Testis (tissue), 3 donors: Measurements from ENCODE around the gene CYS1. TPM values are rescaled to one million over a fixed set of nuclear protein-coding genes. Genes with fewer than 3 reads are reported as not detected.
"Not testable (repeated sequence)": the region's sequence is repeated elsewhere in the genome, so short reads cannot be mapped to it uniquely, and the experiment has no call there.

Source experiments
- DNase-seq: peaks from one replicate; pipeline ENCODE4 v3.0.0-alpha.2; 2019
- H3K27ac ChIP-seq, 2 donors: fragments of 200-600 bp; sonication (generic); one replicate each; pipeline ENCODE4 v1.5.1; 2019
- H3K27me3 ChIP-seq: fragments of 200-600 bp; sonication (generic); one replicate; pipeline ENCODE4 v1.5.1; 2019
- H3K36me3 ChIP-seq: fragments of 200-600 bp; sonication (generic); one replicate; pipeline ENCODE4 v1.5.1; 2017; ENCODE audit warnings: low read depth; ENCODE audit errors: missing control alignments
- H3K4me1 ChIP-seq: fragments of 200-600 bp; sonication (generic); one replicate; pipeline ENCODE4 v1.5.1; 2019
- H3K4me3 ChIP-seq, 2 donors: fragments of 200-600 bp; sonication (generic); one replicate each; pipeline ENCODE4 v1.5.1; 2017 to 2019
- H3K9me3 ChIP-seq: fragments of 200-600 bp; sonication (generic); one replicate; pipeline ENCODE4 v1.5.1; 2017
- CTCF ChIP-seq, 3 experiments: fragments of 450-650 bp in 2 of 3; fragments of 200-600 bp in 1 of 3; sonication (generic) in 1 of 3; IDR thresholded peaks; one replicate each; pipeline ENCODE4 v1.5.1; 2016 to 2019; ENCODE audit warnings: antibody characterized with exemption in 3 of 3, mild to moderate bottlenecking in 2 of 3, moderate library complexity in 1 of 3
- POLR2A ChIP-seq: fragments of 450-650 bp; IDR thresholded peaks from one replicate; pipeline ENCODE4 v1.6.1; 2017; ENCODE audit warnings: antibody characterized with exemption, mild to moderate bottlenecking, moderate library complexity
- WGBS, 2 donors: methylation state at CpG; one replicate each; pipeline ENCODE4 v1.1.5; 2018; 5-methylcytosine and 5-hydroxymethylcytosine counted together
- intact Hi-C: fragments of 100-400 bp; cut with DNase I; formaldehyde crosslinking; loops from one replicate; pipeline ENCODE4 v1.15.1; 2023; ENCODE audit warnings: low total_unique reads
- polyA plus RNA-seq: library from polyadenylated mRNA; stranded (reverse); fragments of 350-450 nt; fragmentation: Illumina TruSeq; extraction: RNeasy Lipid Tissue Mini Kit (QIAGEN cat#74804); gene quantifications from one replicate; pipeline ENCODE4 v1.2.3, GENCODE V29; 2014; ENCODE audit warnings: low read depth, low replicate concordance; ENCODE audit not compliant: insufficient read depth
- total RNA-seq, 2 donors: library from RNA; depleted of rRNA; stranded (reverse); fragments of >200 nt; gene quantifications; one replicate each; pipeline ENCODE4 v1.2.3, GENCODE V29; 2016

The CYS1 gene
- total and polyA plus RNA-seq, 3 donors from 2014 or later = 3.7 to 5.5 (median 4.3) TPM

- WGBS, 2 donors = 92 to 93% methylated on average over 35 of the region's 35 CpGs
- Histone ChIP-seq H3K36me3 (no peaks in the 10 kb centered on the region), H3K27me3 (no peaks in the 10 kb centered on the region), H3K4me1 (no peaks in the 10 kb centered on the region), H3K9me3 (no peaks in the 10 kb centered on the region), H3K4me3 (no peak overlapping the region), H3K27ac (no peak overlapping the region)
- TF ChIP-seq CTCF (IDR thresholded peaks at IDR 0.05) = no peak
- no peak for TF ChIP-seq POLR2A
- DNase-seq = no peak
- intact Hi-C loops = no loop called here
Measured at GRCh38 chr2:10016001-10016801, 64.0 kb downstream of the CYS1 start.

- DNase-seq, H3K4me3 ChIP-seq, H3K4me1 ChIP-seq, H3K36me3 ChIP-seq, intact Hi-C loops, H3K27me3 ChIP-seq, H3K27ac ChIP-seq, H3K9me3 ChIP-seq: not testable (repeated sequence)
- 94% methylated on average over 40 to 44 of the region's 44 CpGs for WGBS, 2 donors
Measured at GRCh38 chr2:10015376-10015989, 64.7 kb downstream of the CYS1 start.

GRCh38 chr2:10014418-10015190 lies 65.6 kb downstream of the CYS1 start:
- DNase-seq = no peak
- 93 to 94% methylated on average over 42 of the region's 42 CpGs for WGBS, 2 donors
- TF ChIP-seq CTCF (IDR thresholded peaks at IDR 0.05) (no peak), POLR2A (no peak)
- Histone ChIP-seq H3K4me1 (peaks cover 8% of the 10 kb centered on the region), H3K4me3 (no peak overlapping the region), H3K27me3 (no peaks in the 10 kb centered on the region), H3K27ac (no peak overlapping the region), H3K36me3 (no peaks in the 10 kb centered on the region), H3K9me3 (no peaks in the 10 kb centered on the region)
- intact Hi-C loops = no loop called here

GRCh38 chr2:10013651-10014417 lies 66.4 kb downstream of the CYS1 start:
- H3K27ac ChIP-seq, H3K4me3 ChIP-seq, DNase-seq, H3K27me3 ChIP-seq, H3K9me3 ChIP-seq, intact Hi-C loops, H3K36me3 ChIP-seq: not testable (repeated sequence)
- 92 to 94% methylated on average over 43 of the region's 43 CpGs for WGBS, 2 donors
- peaks cover 13% of the 10 kb centered on the region for H3K4me1 ChIP-seq

GRCh38 chr2:10012963-10013461 lies 67.2 kb downstream of the CYS1 start:
- Histone ChIP-seq H3K27ac (no peak overlapping the region), H3K27me3 (no peaks in the 10 kb centered on the region), H3K9me3 (no peaks in the 10 kb centered on the region), H3K4me3 (no peak overlapping the region), H3K4me1 (peaks cover 16% of the 10 kb centered on the region), H3K36me3 (no peaks in the 10 kb centered on the region)
- intact Hi-C loops = no loop called here
- WGBS, 2 donors = 90 to 94% methylated on average over 29 of the region's 29 CpGs
- no peak for TF ChIP-seq POLR2A
- no peak for TF ChIP-seq CTCF (IDR thresholded peaks at IDR 0.05)
- no peak for DNase-seq

- H3K4me3 ChIP-seq, H3K36me3 ChIP-seq, H3K27me3 ChIP-seq, intact Hi-C loops, H3K9me3 ChIP-seq, DNase-seq, H3K27ac ChIP-seq: not testable (repeated sequence)
- H3K4me1 ChIP-seq = peaks cover 16% of the 10 kb centered on the region
- 94% methylated on average over 36 to 37 of the region's 37 CpGs for WGBS, 2 donors
Measured at GRCh38 chr2:10012366-10012962, 67.7 kb downstream of the CYS1 start.

- DNase-seq, H3K27me3 ChIP-seq, H3K4me3 ChIP-seq, H3K9me3 ChIP-seq, H3K36me3 ChIP-seq, H3K27ac ChIP-seq, intact Hi-C loops: not testable (repeated sequence)
- 87 to 93% methylated on average over 50 to 61 of the region's 61 CpGs for WGBS, 2 donors
- H3K4me1 ChIP-seq = peaks cover 19% of the 10 kb centered on the region
Measured at GRCh38 chr2:10011606-10012325, 68.4 kb downstream of the CYS1 start.
